Mucosa of descending colon (tissue), 3 donors: ENCODE results near the gene IYD. TPM values are rescaled to one million over a fixed set of nuclear protein-coding genes. Genes with fewer than 3 reads are reported as not detected.
A peak's percentile ranks its signal among the peaks of the same experiment; 100 is the strongest.

Source experiments
- ATAC-seq: fragments of 200-7000 bp; cut with Tn5 transposase; one replicate; pipeline ENCODE4 v1.9.1; 2020; ENCODE audit warnings: mild to moderate bottlenecking, moderate library complexity
- DNase-seq, 3 donors: peaks; one replicate each; pipeline ENCODE4 v3.0.0-alpha.2; 2020
- H3K36me3 ChIP-seq: fragments of 200-600 bp; one replicate; pipeline ENCODE4 v1.8.0; 2021; ENCODE audit warnings: low read depth, mild to moderate bottlenecking
- H3K4me1 ChIP-seq: fragments of 200-600 bp; one replicate; pipeline ENCODE4 v1.8.0; 2021; ENCODE audit warnings: low read depth, mild to moderate bottlenecking
- H3K4me3 ChIP-seq: fragments of 200-600 bp; one replicate; pipeline ENCODE4 v1.8.0; 2021; ENCODE audit warnings: mild to moderate bottlenecking
- H3K9me3 ChIP-seq: fragments of 200-600 bp; one replicate; pipeline ENCODE4 v1.8.0; 2021; ENCODE audit warnings: mild to moderate bottlenecking
- CTCF ChIP-seq: fragments of 200-600 bp; IDR thresholded peaks from one replicate; pipeline ENCODE4 v1.8.0; 2022; ENCODE audit warnings: antibody characterized with exemption, mild to moderate bottlenecking
- intact Hi-C, 2 donors: fragments of 100-400 bp; cut with DNase I in 1 of 2; cut with micrococcal nuclease in 1 of 2; formaldehyde crosslinking; loops; one replicate each; pipeline versions ENCODE4 v1.11.0 to v1.11.1; 2022; cut with DNase I, micrococcal nuclease
- total RNA-seq, 3 donors: library from RNA; stranded (reverse); fragmentation: NEBNext Ultra II Directional in 2 of 3; extraction: Animal tissue kit (Norgen Biotek cat#: 25700) in 2 of 3; gene quantifications; one replicate each; pipeline versions ENCODE4 v1.2.1 to v1.2.4, GENCODE V29; 2021 to 2023
- donor health status: DM: no; HTN: no; CAD: no; lungs with moderate emphysema.
- donor health status: DM: no; HTN: no; CAD: no.
- donor health status: DM: no; HTN: yes; CAD: no.

Gene IYD
- total RNA-seq, 3 donors from 2014 or later = 7.5 to 25.3 (median 15.3) TPM

- DNase-seq (no peak), ATAC-seq (no peak)
- H3K9me3 ChIP-seq = no peaks in the 10 kb centered on the region
- no peak for TF ChIP-seq CTCF
- intact Hi-C loops = no loop called here
- H3K36me3 ChIP-seq = no peaks in the 10 kb centered on the region
- H3K4me1 ChIP-seq = no peaks in the 10 kb centered on the region
- H3K4me3 ChIP-seq = no peak overlapping the region
Observed at GRCh38 chr6:150342126-150342525, 26.7 kb upstream of the IYD start.

GRCh38 chr6:150343434-150343833 is 25.4 kb upstream of the IYD start:
- Histone ChIP-seq H3K9me3 (no peaks in the 10 kb centered on the region), H3K4me1 (no peaks in the 10 kb centered on the region), H3K4me3 (no peak overlapping the region), H3K36me3 (no peaks in the 10 kb centered on the region)
- no peak for TF ChIP-seq CTCF
- ATAC-seq (no peak), DNase-seq (no peak)
- intact Hi-C loops = no loop called here

GRCh38 chr6:150345781-150346180 is 23.0 kb upstream of the IYD start:
- Histone ChIP-seq H3K4me1 (no peaks in the 10 kb centered on the region), H3K4me3 (no peak overlapping the region), H3K36me3 (no peaks in the 10 kb centered on the region), H3K9me3 (no peaks in the 10 kb centered on the region)
- no peak for TF ChIP-seq CTCF
- ATAC-seq (no peak), DNase-seq (no peak)
- intact Hi-C loops = no loop called here

- Histone ChIP-seq H3K36me3 (no peaks in the 10 kb centered on the region), H3K9me3 (no peaks in the 10 kb centered on the region), H3K4me3 (no peak overlapping the region), H3K4me1 (no peaks in the 10 kb centered on the region)
- DNase-seq = peak in 1 of 3 donors; percentile 25
- no peak for TF ChIP-seq CTCF
- intact Hi-C loops = no loop called here
- no peak for ATAC-seq
Observed at GRCh38 chr6:150346346-150346745, 22.5 kb upstream of the IYD start.

GRCh38 chr6:150347845-150348244 is 21.0 kb upstream of the IYD start:
- no peak for DNase-seq
- intact Hi-C loops = no loop called here
- no peak overlapping the region for H3K4me3 ChIP-seq
- H3K9me3 ChIP-seq = no peaks in the 10 kb centered on the region
- H3K36me3 ChIP-seq = no peaks in the 10 kb centered on the region
- no peak for TF ChIP-seq CTCF
- ATAC-seq = no peak
- no peaks in the 10 kb centered on the region for H3K4me1 ChIP-seq

GRCh38 chr6:150349546-150349945 is 19.3 kb upstream of the IYD start:
- H3K36me3 ChIP-seq = no peaks in the 10 kb centered on the region
- intact Hi-C loops = no loop called here
- no peak for DNase-seq
- H3K4me1 ChIP-seq = no peaks in the 10 kb centered on the region
- TF ChIP-seq CTCF = no peak
- ATAC-seq = no peak
- H3K9me3 ChIP-seq = no peaks in the 10 kb centered on the region
- H3K4me3 ChIP-seq = no peak overlapping the region
